Kidney epithelial cell (primary cell): ENCODE data around the gene CFAP251. TPM values are rescaled to one million over a fixed set of nuclear protein-coding genes. Genes with fewer than 3 reads are reported as not detected.

ENCODE experiments used
- DNase-seq: peaks from one replicate; pipeline ENCODE4 v3.0.0-alpha.2; 2010; ENCODE audit warnings: low read depth
- H3K27me3 ChIP-seq: 2 replicates; pipeline ENCODE4 v1.6.0; 2011; ENCODE audit warnings: low read length; ENCODE audit not compliant: control insufficient read depth, insufficient read depth
- H3K36me3 ChIP-seq: 2 replicates; pipeline ENCODE4 v1.5.1; 2011; ENCODE audit warnings: low read length; ENCODE audit not compliant: control insufficient read depth, insufficient read depth
- H3K4me3 ChIP-seq: 2 replicates; pipeline ENCODE4 v1.5.1; 2011; ENCODE audit warnings: low read depth, mild to moderate bottlenecking, control low read depth, low read length
- total RNA-seq: library from RNA; depleted of rRNA; stranded (reverse); fragments of >200 nt; gene quantifications from 2 replicates; pipeline ENCODE4 v1.2.3, GENCODE V29; 2015
- TF ChIP-seq, protein P1 (sequence below): IDR thresholded peaks from 2 replicates; pipeline ENCODE4 v1.5.1; 2011; ENCODE audit warnings: mild to moderate bottlenecking, moderate library complexity, low read length, control low read depth, inconsistent platforms; ENCODE audit not compliant: insufficient read depth, poor library complexity, severe bottlenecking

CFAP251 gene
- total RNA-seq, 1 donor from 2014 or later: 3.7 TPM

DNA sequence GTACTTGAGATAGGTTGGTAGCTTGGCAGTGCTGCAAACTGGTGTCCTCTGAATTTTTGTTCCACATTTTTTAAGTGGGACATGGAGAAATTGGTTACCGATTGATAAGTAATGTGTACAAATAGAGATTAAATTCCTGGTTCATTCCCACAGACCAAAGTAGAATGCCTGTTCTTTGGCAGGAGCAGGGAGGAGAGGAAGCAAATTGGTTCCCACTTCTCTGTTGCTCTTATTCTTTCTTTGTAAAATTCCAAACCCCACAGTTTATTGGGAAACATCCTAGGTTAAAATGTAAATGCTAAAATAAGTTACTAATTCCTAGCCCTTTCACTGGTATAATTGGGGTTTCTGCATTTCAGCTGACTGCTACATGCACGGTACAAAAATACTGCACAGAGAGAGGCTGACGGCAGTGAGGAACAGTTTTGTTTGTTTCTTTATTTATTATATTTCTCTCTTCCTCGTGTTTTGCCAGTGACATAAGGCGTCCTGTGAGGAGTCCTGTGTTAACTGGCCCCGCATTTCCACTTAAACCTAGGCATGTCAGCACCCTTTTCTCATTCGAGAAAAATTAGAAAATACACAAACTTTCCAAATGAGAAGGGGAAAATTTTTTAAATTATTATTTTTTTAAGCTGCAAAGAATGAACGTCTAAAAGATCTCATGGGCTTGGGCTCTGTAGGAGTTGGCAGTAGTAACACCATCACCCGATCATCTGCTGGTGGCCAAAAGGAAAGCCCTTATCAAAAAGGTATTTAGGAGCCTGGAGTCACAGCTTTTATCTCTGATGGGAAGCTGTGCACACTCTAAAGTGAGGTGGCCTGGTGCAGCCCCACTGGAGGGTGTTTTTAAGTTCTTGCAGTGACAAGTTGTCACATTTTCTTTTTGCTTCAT lies 77.9 kb downstream of the CFAP251 start:
- TF ChIP-seq, protein P1, sequence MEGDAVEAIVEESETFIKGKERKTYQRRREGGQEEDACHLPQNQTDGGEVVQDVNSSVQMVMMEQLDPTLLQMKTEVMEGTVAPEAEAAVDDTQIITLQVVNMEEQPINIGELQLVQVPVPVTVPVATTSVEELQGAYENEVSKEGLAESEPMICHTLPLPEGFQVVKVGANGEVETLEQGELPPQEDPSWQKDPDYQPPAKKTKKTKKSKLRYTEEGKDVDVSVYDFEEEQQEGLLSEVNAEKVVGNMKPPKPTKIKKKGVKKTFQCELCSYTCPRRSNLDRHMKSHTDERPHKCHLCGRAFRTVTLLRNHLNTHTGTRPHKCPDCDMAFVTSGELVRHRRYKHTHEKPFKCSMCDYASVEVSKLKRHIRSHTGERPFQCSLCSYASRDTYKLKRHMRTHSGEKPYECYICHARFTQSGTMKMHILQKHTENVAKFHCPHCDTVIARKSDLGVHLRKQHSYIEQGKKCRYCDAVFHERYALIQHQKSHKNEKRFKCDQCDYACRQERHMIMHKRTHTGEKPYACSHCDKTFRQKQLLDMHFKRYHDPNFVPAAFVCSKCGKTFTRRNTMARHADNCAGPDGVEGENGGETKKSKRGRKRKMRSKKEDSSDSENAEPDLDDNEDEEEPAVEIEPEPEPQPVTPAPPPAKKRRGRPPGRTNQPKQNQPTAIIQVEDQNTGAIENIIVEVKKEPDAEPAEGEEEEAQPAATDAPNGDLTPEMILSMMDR: no peak
- Histone ChIP-seq H3K36me3 (no peaks in the 10 kb centered on the region), H3K4me3 (no peak overlapping the region), H3K27me3 (no peaks in the 10 kb centered on the region)
- DNase-seq: no peak

DNA sequence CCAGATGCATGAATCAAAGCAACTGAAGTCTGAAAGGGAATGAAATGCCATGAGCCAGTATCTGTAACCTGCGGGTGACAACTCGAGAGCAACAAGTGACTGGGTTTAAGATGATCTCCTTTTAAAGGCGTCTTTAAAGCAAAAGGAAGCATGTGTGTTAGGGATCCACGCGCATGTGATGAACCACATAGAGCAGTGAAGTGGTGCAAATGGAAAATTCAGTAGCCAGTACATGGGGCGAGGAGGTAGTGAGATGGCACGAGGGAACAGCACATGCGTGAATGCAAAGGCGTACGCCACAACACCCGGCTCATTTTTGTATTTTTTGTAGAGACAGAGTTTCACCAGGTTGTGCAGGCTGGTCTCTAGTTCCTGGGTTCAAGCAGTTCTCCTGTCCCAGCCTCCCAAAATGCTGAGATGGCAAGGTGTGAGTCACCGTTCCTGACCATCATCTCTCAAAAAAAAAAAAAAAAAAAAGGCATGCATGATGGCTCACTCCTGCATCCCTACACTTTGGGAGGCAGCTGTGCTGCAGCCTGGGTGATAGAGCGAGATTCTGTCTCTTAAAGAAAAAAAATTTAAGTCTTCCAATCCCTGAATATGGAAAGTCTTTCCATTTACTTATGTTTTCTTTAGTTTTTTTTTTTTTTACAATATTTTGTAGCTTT lies 78.7 kb downstream of the CFAP251 start:
- DNase-seq: no peak

DNA sequence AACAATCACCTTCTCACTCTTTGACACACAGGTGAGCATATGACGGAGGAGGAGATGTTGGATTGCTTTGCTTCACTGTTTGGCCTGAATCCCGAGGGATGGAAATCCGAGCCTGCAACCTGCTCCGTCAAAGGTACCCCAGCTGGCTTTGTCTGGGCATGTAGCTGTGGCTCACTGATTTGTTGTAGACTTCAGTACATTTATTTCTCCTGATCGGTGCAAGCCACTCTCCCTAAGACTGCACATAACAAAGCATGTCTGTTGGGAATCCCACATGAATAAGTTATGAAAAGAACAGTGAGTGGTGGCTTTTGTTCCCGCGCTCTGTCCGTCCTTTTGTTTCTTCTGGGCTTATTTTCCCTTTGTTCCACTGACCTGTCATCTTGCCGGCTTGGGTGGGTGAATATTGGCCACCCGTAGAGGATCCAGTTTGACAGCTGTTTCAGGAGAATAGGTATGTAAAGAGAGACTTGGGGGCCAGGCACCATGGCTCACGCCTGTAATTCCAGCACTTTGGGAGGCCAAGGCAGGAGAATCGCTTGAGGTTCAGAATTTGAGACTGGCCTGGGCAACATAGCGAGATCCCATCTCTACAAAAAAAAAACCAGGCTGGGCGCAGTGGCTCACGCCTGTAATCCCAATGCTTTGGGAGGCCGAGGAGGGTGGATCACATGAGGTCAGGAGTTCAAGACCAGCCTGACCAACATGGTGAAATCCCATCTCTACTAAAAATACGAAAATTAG lies 83.2 kb downstream of the CFAP251 start:
- TF ChIP-seq, protein P1: no peak
- H3K27me3 ChIP-seq: no peaks in the 10 kb centered on the region
- no peaks in the 10 kb centered on the region for H3K36me3 ChIP-seq
- H3K4me3 ChIP-seq: no peak overlapping the region
- DNase-seq: no peak

More for the DNA sequence above, 78.7 kb downstream of the CFAP251 start:
- H3K36me3 ChIP-seq: no peaks in the 10 kb centered on the region
- no peak overlapping the region for H3K4me3 ChIP-seq
- TF ChIP-seq, protein P1: no peak
- no peaks in the 10 kb centered on the region for H3K27me3 ChIP-seq

DNA sequence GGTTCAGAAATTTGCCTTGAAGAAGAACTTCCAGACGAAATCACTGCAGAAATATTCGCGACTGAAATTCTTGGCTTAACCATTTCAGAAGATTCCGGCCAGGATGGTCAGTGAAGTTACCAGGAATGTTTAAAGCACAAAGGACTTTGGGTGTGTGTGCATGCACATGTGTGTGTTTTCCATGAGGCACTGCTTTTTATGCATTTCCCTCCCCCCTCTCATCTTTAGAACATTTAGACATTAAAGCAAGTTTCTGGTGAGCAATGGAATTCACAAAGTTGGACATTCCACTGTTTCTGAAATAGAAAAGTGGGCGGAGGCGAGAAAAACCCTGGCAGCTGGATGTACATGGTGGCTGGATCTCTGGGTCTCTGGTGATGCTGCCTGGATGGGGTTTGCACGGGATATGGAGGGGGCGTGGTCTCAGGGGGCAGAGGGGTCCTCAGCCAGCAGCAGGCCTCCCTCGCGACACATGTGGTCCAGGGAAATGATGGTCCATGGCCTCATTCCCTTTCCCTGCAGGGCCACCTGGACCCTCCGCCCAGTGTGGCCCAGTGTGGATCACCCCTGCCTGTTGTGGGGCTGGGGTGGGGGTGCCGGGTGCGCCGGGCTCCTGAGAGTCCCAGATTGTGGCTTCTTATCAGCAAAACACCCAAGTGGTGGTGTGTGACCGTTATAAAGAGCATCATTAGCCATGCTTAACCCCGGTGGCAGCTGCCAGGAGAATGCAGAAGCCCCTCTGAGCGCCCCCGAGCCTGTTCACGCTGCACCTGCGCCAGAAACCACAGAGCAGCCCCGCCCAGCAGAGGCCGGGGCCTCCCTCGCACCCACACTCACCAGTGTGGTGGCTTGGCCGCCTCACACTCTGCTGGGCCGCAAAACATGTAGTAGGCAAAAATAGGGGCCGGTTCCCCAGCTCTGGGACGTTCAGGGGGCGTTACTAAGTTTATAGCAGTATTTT lies 85.5 kb downstream of the CFAP251 start:
- TF ChIP-seq, protein P1: no peak
- no peak for DNase-seq
- no peaks in the 10 kb centered on the region for H3K27me3 ChIP-seq
- H3K4me3 ChIP-seq: no peak overlapping the region
- H3K36me3 ChIP-seq: no peaks in the 10 kb centered on the region

DNA sequence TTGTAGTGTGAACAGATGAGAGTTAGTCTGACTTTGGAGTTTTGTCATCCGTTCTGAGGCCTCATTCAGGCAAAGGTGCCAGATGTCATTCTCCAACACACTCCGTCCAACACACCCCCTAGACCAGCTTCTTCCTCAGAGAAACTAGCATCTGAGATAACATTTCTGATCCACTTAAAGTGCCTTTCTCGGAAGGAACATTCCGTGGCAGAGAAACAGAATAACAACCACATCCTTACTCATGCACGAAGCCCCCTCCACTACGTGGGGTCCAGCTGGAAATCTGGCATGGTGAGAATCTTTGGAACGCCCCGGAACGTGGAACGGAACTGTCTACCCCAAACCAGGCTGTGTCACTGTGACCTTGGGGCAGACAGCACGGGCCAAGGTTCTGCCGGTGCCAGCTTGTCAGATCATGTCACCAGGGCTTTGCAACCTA lies 86.3 kb downstream of the CFAP251 start:
- TF ChIP-seq, protein P1: no peak
- no peak for DNase-seq
- Histone ChIP-seq H3K4me3 (no peak overlapping the region), H3K36me3 (no peaks in the 10 kb centered on the region), H3K27me3 (no peaks in the 10 kb centered on the region)
